ENCODE data around the gene CNTNAP2.
A peak's percentile ranks its signal among the peaks of the same experiment; 100 is the strongest.

CNTNAP2 gene

GRCh38 chr7:148255333-148255732, 2138.7 kb downstream of the CNTNAP2 start:
- no peak for DNase-seq (ENCODE audit: low read depth in 2 of 2)

DNA sequence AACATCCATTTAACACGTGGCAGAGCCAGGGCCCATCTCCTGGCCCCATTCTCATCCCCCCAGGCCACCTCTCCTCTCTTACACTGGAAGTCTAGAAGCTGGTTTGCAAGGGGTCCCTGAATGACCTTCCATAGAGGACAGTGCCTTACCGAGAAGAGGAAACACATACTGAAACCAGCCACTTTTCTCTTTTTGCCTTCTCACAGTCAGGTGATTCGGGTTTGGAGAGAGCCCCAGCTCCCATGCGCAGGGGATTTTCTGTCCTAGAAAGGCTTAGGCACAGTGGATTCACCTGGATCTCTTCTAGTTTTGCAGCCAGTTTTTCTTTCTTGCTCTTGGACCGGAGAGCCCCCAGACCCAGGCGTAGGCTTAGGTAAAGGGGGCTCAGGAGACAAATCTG, 2139.8 kb downstream of the CNTNAP2 start:
- DNase-seq (ENCODE audit: low read depth in 2 of 2), result no peak

- no peak for DNase-seq (ENCODE audit: low read depth in 2 of 2)
Observed at GRCh38 chr7:148260599-148260998, 2144.0 kb downstream of the CNTNAP2 start.

DNA sequence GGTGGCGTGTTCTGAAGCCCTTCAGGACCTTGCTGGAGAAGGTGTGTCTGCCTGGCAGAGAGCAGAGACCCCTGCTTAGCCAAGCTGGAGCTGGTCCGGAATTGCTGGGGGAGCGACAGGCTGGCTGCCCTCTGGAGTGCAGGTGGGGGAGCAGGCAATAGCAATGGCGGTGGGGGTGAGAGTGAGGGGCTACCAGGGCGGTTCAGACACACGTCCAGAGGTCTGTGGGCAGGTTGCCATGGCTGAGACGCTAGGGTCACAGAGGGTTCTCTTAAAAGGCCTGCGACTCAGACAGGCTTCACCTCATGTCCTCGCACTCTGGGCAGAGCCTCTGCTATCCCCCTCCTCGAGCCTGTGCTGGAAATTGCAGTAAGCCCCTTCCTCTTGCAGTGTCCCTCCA, 2144.9 kb downstream of the CNTNAP2 start:
- no peak for DNase-seq (ENCODE audit: low read depth in 2 of 2)

DNA sequence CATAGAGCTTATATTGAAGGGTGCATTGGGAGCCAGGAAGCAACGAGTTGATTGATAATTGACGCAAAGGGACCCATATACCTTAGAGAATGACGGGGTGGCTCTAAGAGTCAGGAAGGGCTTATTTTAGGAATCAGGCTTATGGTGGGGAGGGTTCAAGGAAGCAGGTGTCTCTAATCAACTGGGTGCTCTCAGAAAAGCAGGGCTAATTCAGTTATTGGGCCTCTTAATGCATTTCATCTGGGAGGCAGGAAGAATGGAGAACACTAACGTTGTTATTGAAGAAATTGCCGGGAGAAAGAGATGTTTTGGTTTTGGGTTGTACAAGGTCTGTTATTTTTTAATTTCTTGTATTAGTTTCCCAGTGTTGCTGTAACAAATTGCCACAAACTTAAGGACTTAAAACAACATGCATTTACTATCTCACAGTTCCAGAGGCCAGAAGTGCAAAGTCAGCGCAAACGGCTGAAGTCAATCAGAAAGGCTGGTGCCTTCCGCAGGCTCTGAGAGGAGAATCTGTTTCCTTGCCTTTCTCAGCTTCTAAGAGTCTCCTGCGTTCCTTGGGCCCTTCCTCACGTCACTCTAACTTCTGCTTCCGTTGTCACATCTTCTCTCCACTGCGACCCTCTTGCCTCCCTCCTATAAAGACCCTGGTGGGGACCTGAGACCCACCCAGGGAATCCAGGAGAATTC, 2145.5 kb downstream of the CNTNAP2 start:
- no peak for DNase-seq (ENCODE audit: low read depth in 2 of 2)

- DNase-seq (ENCODE audit: low read depth in 2 of 2), result peak; percentile 25 to 74
Observed at GRCh38 chr7:148262721-148263229, 2146.2 kb downstream of the CNTNAP2 start.

DNA sequence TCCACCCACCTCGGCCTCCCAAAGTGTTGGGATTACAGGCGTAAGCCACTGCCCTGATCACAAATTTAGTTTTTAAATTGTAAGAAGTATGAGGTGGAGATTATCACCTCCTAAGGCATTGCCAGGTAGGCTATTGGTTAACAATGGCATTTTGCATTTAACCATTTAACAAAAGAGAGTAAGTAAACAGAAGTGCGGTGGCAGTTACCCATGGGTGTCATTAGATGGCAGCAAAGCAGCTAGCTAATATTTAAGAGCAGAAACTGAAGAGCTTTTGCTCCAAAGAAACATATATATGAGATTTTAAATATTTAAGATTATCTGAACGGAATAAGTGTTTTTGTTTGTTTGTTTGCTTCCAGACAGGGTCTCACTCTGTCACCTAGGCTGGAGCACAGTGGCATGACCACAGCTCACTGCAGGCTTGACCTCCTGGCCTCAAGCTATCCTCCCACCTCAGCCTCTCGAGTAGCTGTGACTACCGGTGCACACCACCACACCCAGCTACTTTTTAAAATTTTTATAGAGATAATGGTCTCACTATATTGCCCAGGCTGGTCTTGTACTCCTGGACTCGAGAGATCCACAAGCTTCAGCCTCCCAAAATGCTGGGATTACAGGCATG, 2148.4 kb downstream of the CNTNAP2 start:
- no peak for DNase-seq (ENCODE audit: low read depth in 2 of 2)

DNA sequence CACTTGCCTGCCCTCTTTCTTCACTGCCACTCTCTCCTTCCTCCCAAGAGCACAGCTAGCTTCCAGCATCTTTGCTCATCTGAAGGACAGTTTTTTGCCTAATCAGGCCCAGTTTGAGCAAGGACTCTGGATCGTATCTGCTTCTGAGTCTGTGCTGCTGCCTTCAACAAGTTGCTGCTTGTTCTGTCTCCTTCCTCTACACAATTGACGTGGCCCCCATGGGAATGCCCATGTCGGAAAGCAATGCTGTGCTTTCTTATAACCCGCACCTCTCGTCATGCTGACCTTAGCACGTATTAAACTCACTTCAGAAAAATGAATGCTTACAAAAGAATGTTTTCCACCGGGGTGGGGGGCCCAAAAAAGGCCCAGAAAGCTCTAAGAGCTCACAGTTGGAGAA, 2149.3 kb downstream of the CNTNAP2 start:
- DNase-seq (ENCODE audit: low read depth in 2 of 2), result no peak

DNA sequence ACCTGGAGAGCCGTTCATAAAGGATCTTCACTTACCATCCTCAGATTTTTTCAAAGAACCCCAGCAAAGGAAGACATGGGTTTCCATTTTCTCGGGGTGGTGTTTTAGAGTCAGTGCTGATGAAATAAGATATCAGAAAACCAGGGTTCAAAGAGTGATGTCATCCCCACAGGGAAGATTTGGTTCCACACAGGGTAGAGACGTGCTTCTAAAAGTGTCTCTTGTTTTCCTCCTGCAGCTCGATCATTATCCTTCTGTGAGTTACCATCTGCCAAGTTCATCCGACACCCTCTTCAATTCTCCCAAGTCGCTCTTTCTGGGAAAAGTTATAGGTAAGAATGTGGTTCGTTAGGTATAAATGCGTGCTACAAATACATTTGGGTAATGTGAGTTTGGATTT, 2150.2 kb downstream of the CNTNAP2 start:
- DNase-seq (ENCODE audit: low read depth in 2 of 2), result no peak

DNA sequence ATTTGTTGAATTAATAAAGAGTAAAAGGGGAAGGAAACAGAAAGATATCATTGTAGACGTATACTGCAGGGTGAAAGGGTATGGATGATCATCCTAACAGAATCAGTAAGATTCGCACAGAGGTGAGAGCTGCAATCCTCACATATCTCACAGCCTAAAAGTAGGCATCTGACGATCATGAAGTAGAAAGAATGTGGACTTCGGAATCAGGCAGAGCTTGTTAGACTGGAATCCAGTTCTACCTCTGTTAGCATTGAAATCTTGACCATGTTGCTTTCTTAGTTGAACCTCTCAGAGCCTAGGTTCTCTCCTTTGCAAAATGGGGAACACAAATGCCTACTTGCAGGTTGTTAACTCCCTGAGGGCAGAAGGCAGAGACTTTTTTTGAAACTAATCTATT, 2154.0 kb downstream of the CNTNAP2 start:
- no peak for DNase-seq (ENCODE audit: low read depth in 2 of 2)

DNA sequence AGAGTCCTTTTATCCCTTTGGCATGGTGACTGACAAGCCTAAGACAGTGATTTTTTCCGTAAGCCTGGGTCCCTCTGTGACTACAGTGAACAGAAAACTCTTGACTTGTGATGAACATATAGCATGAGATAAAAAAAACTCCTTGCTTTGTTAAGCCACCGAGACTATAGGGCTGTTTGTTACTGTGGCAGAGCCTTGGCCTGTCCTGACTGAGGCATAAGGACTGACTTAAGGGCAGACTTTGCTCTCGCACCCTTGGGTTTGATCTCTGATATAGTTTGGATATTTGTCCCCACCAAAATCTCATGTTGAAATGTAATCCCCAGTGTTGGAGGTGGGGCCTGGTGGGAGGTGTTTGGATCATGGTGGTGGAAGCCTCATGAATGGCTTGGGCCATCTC, 2157.5 kb downstream of the CNTNAP2 start:
- no peak for DNase-seq (ENCODE audit: low read depth in 2 of 2)

- DNase-seq (ENCODE audit: low read depth in 2 of 2), result no peak
Observed at GRCh38 chr7:148275359-148275890, 2158.8 kb downstream of the CNTNAP2 start.

DNA sequence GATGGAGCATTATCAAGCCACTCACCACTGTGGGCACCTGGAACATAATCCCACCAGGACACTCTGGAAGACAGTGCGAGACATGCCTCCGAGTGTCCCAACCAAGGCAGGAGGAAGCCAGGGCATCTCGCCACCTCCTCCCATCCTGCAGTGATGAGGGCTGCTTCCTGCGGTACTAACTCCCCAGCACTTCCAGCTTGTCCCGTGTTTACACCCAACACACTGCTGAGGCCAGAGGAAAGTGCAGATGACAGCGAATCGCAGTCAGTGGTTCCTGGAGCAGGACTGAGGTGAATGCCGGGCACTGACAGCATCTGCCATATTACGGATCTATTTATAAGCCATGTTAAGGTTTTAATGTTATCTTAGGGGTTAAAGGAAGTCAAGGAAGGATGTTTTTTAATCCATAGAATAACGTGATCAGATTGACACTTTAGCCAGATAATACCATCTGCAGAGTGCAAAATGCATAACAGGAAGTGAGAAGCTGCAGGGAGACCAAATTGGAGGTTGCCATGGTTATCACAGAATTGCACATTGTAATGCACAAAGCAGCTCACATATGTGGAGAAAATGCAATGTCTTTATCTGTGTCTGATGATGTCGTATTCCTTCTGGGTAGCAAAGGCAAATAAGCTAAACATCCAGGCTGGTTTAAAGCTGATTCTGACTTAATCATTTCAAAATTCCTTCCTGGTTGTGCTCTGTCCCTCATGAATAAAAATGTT, 2159.9 kb downstream of the CNTNAP2 start:
- no peak for DNase-seq (ENCODE audit: low read depth in 2 of 2)

- no peak for DNase-seq (ENCODE audit: low read depth in 2 of 2)
Observed at GRCh38 chr7:148277042-148277660, 2160.6 kb downstream of the CNTNAP2 start.

- no peak for DNase-seq (ENCODE audit: low read depth in 2 of 2)
Observed at GRCh38 chr7:148286150-148286549, 2169.5 kb downstream of the CNTNAP2 start.

- no peak for DNase-seq (ENCODE audit: low read depth in 2 of 2)
Observed at GRCh38 chr7:148287538-148287937, 2170.9 kb downstream of the CNTNAP2 start.

GRCh38 chr7:148288592-148289151, 2172.1 kb downstream of the CNTNAP2 start:
- no peak for DNase-seq (ENCODE audit: low read depth in 2 of 2)

- no peak for DNase-seq (ENCODE audit: low read depth in 2 of 2)
Observed at GRCh38 chr7:148289630-148290029, 2173.0 kb downstream of the CNTNAP2 start.

DNA sequence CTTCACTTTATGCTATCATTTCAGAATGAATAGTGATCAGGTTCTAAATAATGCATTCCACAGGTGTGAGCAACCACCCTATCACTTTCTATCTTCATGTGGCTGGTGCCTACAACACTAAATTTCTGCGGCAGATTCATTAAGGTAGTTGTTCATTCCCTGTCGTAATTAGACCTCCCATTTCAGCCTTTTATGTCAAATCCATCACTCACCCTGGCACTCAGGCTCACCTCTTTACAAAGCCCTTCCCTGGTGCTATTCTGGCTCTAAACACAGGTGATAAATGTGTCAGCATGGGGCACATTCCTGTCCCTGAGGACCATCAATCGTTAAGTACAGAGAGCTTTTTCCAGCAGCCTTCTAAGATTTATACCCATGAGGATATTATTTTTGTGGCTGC, 2173.9 kb downstream of the CNTNAP2 start:
- no peak for DNase-seq (ENCODE audit: low read depth in 2 of 2)

GRCh38 chr7:148291799-148292198, 2175.2 kb downstream of the CNTNAP2 start:
- no peak for DNase-seq (ENCODE audit: low read depth in 2 of 2)

DNA sequence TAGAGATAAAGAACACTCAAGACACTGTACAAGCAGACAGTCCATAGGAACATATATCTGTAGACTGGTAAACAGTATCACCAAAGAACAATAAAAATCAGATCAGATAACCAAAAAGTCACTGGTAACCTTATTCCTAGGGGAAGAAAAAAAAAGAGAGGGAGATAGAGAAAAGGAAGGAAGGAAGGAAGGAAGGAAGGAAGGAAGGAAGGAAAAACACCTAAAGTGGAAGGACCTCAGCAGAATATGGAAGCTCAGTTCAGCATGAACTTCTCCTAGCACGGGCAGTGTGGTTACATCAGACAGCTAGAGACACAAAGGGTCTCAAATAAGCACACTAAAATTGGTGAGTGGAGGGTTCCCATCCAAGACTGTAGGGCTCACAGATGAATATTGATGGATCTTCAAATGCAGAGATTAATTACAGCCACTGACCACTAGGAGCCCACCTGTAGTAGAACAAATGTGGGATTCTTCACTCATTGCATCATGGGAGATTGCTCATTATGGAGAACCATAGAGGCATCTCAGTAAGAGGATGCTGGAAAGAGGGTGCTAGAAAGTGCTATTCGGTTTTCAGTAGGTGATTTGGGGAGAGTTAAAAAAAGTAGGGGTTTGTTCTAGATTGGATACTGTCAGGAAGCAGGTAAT, 2180.5 kb downstream of the CNTNAP2 start:
- DNase-seq (ENCODE audit: low read depth in 2 of 2), result no peak
